Activated naive CD4-positive, alpha-beta T cell treated with anti-CD3 and anti-CD28 coated beads, Interleukin-2, amount 50 U/mL, for 24 hours (primary cell): ENCODE data around the gene SRSF6.

Source experiments
- H3K27ac Mint-ChIP-seq: one replicate; pipeline ENCODE4 v1.8.0; 2021; ENCODE audit warnings: mild to moderate bottlenecking, mixed read lengths
- H3K27me3 Mint-ChIP-seq: one replicate; pipeline ENCODE4 v1.8.0; 2021; ENCODE audit warnings: mixed read lengths
- H3K36me3 Mint-ChIP-seq: one replicate; pipeline ENCODE4 v1.8.0; 2021; ENCODE audit warnings: mixed read lengths
- H3K4me1 Mint-ChIP-seq: one replicate; pipeline ENCODE4 v1.8.0; 2021; ENCODE audit warnings: mixed read lengths
- H3K4me3 Mint-ChIP-seq: one replicate; pipeline ENCODE4 v1.8.0; 2021; ENCODE audit warnings: mild to moderate bottlenecking, mixed read lengths
- H3K9me3 Mint-ChIP-seq: one replicate; pipeline ENCODE4 v1.8.0; 2021; ENCODE audit warnings: mixed read lengths

SRSF6 gene

GRCh38 chr20:43506238-43506637 is 48.5 kb downstream of the SRSF6 start:
- Mint-ChIP-seq H3K36me3 (no peaks in the 10 kb centered on the region), H3K27ac (no peak overlapping the region), H3K4me3 (peak overlapping the region; percentile 4), H3K27me3 (peaks cover 15% of the 10 kb centered on the region), H3K9me3 (no peaks in the 10 kb centered on the region), H3K4me1 (peaks cover 9% of the 10 kb centered on the region)

- Mint-ChIP-seq H3K36me3 (no peaks in the 10 kb centered on the region), H3K27me3 (peaks cover 15% of the 10 kb centered on the region), H3K4me3 (peak within 1 kb of the TSS; percentile 64), H3K4me1 (peaks cover 9% of the 10 kb centered on the region), H3K27ac (no peak within 1 kb of the TSS), H3K9me3 (no peaks in the 10 kb centered on the region)
These were observed 49.7 kb downstream of the SRSF6 start, which contains the start of gene L3MBTL1 for GRCh38 chr20:43507150-43508080. Gene L3MBTL1, plus strand, starts transcription at chr20:43507697. Its CDS starts 5,807 bp downstream, at chr20:43513504.

- Mint-ChIP-seq H3K4me1 (peaks cover 9% of the 10 kb centered on the region), H3K36me3 (no peaks in the 10 kb centered on the region), H3K9me3 (no peaks in the 10 kb centered on the region), H3K27me3 (peaks cover 15% of the 10 kb centered on the region), H3K27ac (no peak overlapping the region), H3K4me3 (peak overlapping the region; percentile 51)
These were observed 50.4 kb downstream of the SRSF6 start for GRCh38 chr20:43508106-43508505.

- no peak overlapping the region for H3K27ac Mint-ChIP-seq
- H3K27me3 Mint-ChIP-seq = peaks cover 14% of the 10 kb centered on the region
- H3K4me3 Mint-ChIP-seq = peak overlapping the region; percentile 64
- H3K9me3 Mint-ChIP-seq = no peaks in the 10 kb centered on the region
- H3K4me1 Mint-ChIP-seq = peaks cover 9% of the 10 kb centered on the region
- H3K36me3 Mint-ChIP-seq = no peaks in the 10 kb centered on the region
These were observed 50.9 kb downstream of the SRSF6 start for GRCh38 chr20:43508604-43509040.

DNA sequence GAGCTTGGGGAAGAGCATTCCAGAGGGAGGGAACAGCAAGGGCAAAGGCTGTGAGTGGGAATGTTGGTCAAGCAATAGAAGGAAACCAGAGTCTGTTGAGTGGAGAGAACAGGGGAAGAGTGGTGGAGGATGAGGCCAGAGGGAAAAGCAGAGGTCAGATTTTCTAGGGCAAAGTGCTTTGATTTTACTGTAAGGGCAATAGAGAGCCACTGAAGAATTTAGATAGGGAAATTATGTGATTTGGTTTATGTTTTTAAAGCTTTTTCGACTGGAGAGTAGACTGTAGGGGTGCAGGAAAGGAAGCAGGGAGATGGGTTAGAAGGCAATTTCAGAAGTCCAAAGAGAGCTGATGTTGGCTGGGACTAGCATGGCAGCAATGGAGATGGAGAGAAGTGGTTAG is 54.2 kb downstream of the SRSF6 start:
- H3K27ac Mint-ChIP-seq = no peak overlapping the region
- no peaks in the 10 kb centered on the region for H3K36me3 Mint-ChIP-seq
- no peaks in the 10 kb centered on the region for H3K9me3 Mint-ChIP-seq
- peaks cover 7% of the 10 kb centered on the region for H3K27me3 Mint-ChIP-seq
- peaks cover 25% of the 10 kb centered on the region for H3K4me1 Mint-ChIP-seq
- H3K4me3 Mint-ChIP-seq = no peak overlapping the region

DNA sequence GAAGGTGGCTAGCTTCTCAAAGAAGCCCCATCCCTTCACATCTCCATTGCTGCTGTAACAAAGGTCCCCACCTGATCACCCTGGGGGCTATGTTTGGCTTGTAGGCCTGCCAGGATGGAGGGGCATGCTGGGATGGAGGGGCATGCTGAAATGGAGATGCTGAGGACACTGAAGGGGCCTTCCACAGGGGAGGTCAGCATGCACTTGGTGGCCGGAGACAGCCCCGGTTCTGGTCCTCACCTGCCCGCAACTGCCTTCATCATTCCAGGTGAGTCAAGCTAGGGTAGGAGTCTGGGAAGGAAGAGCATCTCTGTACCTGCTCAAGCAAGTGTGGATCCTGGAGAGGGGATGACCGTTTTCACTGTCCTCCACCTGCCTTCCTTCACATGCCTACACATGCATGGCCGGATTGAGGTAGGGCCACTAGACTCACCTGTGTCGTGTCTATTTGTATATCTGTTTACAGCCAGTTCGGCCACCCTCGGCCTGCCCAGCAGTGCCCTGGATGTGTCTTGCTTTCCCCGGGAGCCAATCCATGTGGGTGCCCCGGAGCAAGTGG is 55.8 kb downstream of the SRSF6 start:
- Mint-ChIP-seq H3K27me3 (peaks cover 5% of the 10 kb centered on the region), H3K27ac (no peak overlapping the region), H3K36me3 (no peaks in the 10 kb centered on the region), H3K4me1 (peaks cover 23% of the 10 kb centered on the region), H3K4me3 (peak overlapping the region; percentile 91), H3K9me3 (no peaks in the 10 kb centered on the region)
